ACC112 (cell line): Measurements from ENCODE around the gene PANK1.

Experiments used
- H2AFZ ChIP-seq: fragments of 200-600 bp; sonication (generic); one replicate; pipeline ENCODE4 v1.6.0; 2017; ENCODE audit warnings: antibody characterized with exemption, low read length; ENCODE audit not compliant: unreplicated experiment
- H3K27ac ChIP-seq: fragments of 200-600 bp; sonication (generic); 2 replicates; pipeline ENCODE4 v1.5.1; 2014; ENCODE audit warnings: low read depth, mild to moderate bottlenecking, antibody characterized with exemption, low read length, moderate library complexity
- H3K27me3 ChIP-seq: fragments of 200-600 bp; sonication (generic); 2 replicates; pipeline ENCODE4 v1.6.1; 2014; ENCODE audit warnings: mild to moderate bottlenecking, antibody characterized with exemption, low read length, moderate library complexity, mixed read lengths; ENCODE audit not compliant: insufficient read depth
- H3K36me3 ChIP-seq: fragments of 200-600 bp; sonication (generic); 2 replicates; pipeline ENCODE4 v1.6.1; 2016; ENCODE audit warnings: mild to moderate bottlenecking, antibody characterized with exemption, low read length, moderate library complexity, mixed read lengths; ENCODE audit not compliant: insufficient read depth
- H3K4me1 ChIP-seq: fragments of 200-600 bp; sonication (generic); one replicate; pipeline ENCODE4 v1.6.1; 2016; ENCODE audit warnings: low read length, mixed read lengths; ENCODE audit not compliant: insufficient read depth, unreplicated experiment, control insufficient read depth
- H3K4me3 ChIP-seq: fragments of 200-600 bp; sonication (generic); 2 replicates; pipeline ENCODE4 v1.5.1; 2014; ENCODE audit warnings: mild to moderate bottlenecking, low read depth, low read length
- H3K79me2 ChIP-seq: fragments of 200-600 bp; sonication (generic); one replicate; pipeline ENCODE4 v1.6.0; 2016; ENCODE audit warnings: low read length; ENCODE audit not compliant: control insufficient read depth, unreplicated experiment, insufficient read depth

The PANK1 gene

GRCh38 chr10:89576022-89576421 is 69.0 kb downstream of the PANK1 start:
- H3K79me2 ChIP-seq = no peaks in the 10 kb centered on the region
- no peak overlapping the region for H2AFZ ChIP-seq
- no peak overlapping the region for H3K27ac ChIP-seq
- no peaks in the 10 kb centered on the region for H3K27me3 ChIP-seq
- H3K36me3 ChIP-seq = no peaks in the 10 kb centered on the region
- no peak overlapping the region for H3K4me3 ChIP-seq
- peaks cover 13% of the 10 kb centered on the region for H3K4me1 ChIP-seq

DNA sequence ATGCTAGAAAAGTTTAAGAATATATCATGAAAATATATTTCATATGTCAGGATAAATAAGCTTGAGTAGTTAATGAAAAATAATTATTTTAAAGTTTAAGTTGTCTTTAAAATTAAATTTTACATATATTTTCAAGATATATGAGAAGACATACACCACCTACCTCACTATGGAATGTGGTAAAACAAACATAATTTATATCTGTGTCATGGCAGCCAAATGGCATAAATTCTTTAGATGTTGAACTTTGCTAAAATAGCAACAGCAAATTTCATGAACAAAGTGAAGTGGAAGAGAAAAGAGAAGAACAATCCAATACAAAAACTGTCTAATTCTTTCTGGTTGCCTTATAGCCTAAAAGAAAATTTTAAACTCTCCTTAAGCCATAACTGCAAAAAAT is 70.0 kb downstream of the PANK1 start:
- Histone ChIP-seq H3K79me2 (no peaks in the 10 kb centered on the region), H3K4me1 (peaks cover 13% of the 10 kb centered on the region), H3K27me3 (no peaks in the 10 kb centered on the region), H3K27ac (no peak overlapping the region), H3K4me3 (no peak overlapping the region), H2AFZ (no peak overlapping the region), H3K36me3 (no peaks in the 10 kb centered on the region)

- H3K36me3 ChIP-seq = no peaks in the 10 kb centered on the region
- no peaks in the 10 kb centered on the region for H3K27me3 ChIP-seq
- peaks cover 13% of the 10 kb centered on the region for H3K4me1 ChIP-seq
- H3K27ac ChIP-seq = no peak overlapping the region
- no peaks in the 10 kb centered on the region for H3K79me2 ChIP-seq
- H2AFZ ChIP-seq = no peak overlapping the region
- no peak overlapping the region for H3K4me3 ChIP-seq
Measured at GRCh38 chr10:89574368-89574767, 70.7 kb downstream of the PANK1 start.

DNA sequence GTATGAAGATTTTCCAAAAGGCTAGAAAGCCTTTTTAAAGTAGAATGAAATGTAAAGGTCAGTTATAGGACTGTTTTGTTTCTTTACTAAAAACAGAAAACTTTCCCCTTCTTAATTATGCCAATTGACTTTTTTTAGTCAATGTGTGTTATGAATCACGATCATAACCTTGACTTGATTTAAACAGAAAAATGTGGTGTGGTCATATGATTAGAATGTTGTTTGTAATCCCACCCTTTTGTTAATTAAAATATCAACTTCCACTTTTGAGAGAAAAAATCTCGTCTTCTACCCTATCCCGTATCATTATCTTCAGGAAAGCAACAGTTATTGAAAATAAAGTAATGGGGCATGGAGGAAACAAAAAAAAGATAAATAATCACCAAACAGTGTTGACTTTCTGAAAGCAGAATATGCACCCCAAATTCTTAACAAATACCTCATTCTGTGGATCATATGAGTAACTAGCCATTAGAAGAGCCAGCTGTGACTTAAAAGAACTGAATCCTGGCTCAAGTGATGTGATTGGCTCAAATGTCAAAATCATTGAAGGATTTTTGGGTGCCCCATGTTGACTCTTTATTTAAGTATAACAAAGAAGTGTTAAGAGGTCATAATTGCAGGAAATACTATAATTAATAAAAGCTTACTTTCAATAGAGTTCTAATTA is 77.3 kb downstream of the PANK1 start:
- H3K4me1 ChIP-seq = no peaks in the 10 kb centered on the region
- no peaks in the 10 kb centered on the region for H3K36me3 ChIP-seq
- no peaks in the 10 kb centered on the region for H3K79me2 ChIP-seq
- no peak overlapping the region for H2AFZ ChIP-seq
- H3K27ac ChIP-seq = no peak overlapping the region
- H3K27me3 ChIP-seq = no peaks in the 10 kb centered on the region
- H3K4me3 ChIP-seq = no peak overlapping the region

DNA sequence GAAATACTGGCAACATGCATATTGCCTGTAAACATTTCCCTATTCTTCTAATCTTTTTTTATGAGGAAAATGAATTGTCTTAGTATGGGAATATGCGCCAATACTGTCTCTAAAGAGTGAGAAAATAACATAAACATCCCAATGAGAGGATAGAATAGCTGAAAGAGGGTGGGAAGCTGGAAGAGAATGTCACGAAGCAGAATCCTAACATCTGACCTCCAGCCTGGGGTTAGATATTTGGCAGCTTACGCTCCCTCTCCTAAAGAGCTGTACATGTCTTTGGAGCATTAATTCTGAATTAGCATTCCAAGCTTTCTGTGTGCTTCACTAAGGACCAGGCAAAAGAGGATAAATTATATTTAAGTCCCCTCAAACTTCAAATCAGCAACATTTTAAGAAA is 78.0 kb downstream of the PANK1 start:
- Histone ChIP-seq H2AFZ (no peak overlapping the region), H3K27ac (no peak overlapping the region), H3K4me1 (no peaks in the 10 kb centered on the region), H3K79me2 (no peaks in the 10 kb centered on the region), H3K36me3 (no peaks in the 10 kb centered on the region), H3K4me3 (no peak overlapping the region), H3K27me3 (no peaks in the 10 kb centered on the region)

- no peaks in the 10 kb centered on the region for H3K4me1 ChIP-seq
- no peaks in the 10 kb centered on the region for H3K27me3 ChIP-seq
- H3K4me3 ChIP-seq = no peak overlapping the region
- no peak overlapping the region for H2AFZ ChIP-seq
- no peak overlapping the region for H3K27ac ChIP-seq
- H3K36me3 ChIP-seq = no peaks in the 10 kb centered on the region
- H3K79me2 ChIP-seq = no peaks in the 10 kb centered on the region
Measured at GRCh38 chr10:89566095-89566950, 78.7 kb downstream of the PANK1 start.

DNA sequence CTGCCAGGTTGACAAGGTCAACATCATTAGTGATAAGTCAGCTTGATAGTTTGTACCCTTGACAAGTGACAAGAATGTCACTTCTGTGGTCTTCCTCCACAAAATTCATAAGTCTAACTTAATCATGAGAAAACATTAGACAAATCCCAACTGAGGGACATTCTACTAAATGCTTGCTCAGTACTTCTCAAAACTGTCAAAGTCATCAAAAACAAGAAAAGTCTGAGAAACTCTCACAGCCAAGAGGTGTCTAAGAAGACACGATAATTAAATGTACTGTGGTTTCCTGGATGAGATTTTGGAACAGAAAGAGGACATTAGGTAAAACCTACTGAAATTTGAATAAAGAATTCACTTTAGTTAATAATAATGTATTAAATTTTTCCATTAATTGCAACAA is 79.9 kb downstream of the PANK1 start:
- Histone ChIP-seq H3K36me3 (no peaks in the 10 kb centered on the region), H3K27me3 (no peaks in the 10 kb centered on the region), H2AFZ (peak overlapping the region; percentile 17), H3K27ac (no peak overlapping the region), H3K4me1 (no peaks in the 10 kb centered on the region), H3K79me2 (no peaks in the 10 kb centered on the region), H3K4me3 (no peak overlapping the region)

GRCh38 chr10:89563861-89564478 is 81.1 kb downstream of the PANK1 start:
- H3K27me3 ChIP-seq = no peaks in the 10 kb centered on the region
- H3K4me1 ChIP-seq = no peaks in the 10 kb centered on the region
- H3K4me3 ChIP-seq = no peak overlapping the region
- H3K79me2 ChIP-seq = no peaks in the 10 kb centered on the region
- no peak overlapping the region for H3K27ac ChIP-seq
- H2AFZ ChIP-seq = no peak overlapping the region
- no peaks in the 10 kb centered on the region for H3K36me3 ChIP-seq

DNA sequence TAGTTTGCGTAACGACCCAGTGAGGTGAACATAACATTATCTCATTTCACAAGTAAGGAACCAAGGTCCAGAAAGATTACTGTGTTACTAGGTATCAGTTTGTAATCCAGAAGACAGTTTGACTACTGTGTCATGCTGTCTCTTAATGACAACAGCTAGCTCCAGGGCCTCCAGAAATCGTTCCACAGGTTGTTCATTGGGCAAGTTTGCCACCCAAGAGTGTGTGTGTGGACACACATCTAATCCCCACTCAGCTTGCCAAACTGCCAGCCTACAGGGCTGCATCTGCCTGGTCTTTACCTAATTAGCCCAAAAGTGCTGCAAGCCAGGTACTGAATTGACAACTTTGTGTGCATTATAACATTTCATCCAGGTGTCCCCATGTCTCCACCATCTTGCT is 81.7 kb downstream of the PANK1 start:
- H3K36me3 ChIP-seq = no peaks in the 10 kb centered on the region
- H3K4me3 ChIP-seq = no peak overlapping the region
- no peaks in the 10 kb centered on the region for H3K27me3 ChIP-seq
- no peak overlapping the region for H3K27ac ChIP-seq
- no peak overlapping the region for H2AFZ ChIP-seq
- H3K79me2 ChIP-seq = no peaks in the 10 kb centered on the region
- H3K4me1 ChIP-seq = no peaks in the 10 kb centered on the region

DNA sequence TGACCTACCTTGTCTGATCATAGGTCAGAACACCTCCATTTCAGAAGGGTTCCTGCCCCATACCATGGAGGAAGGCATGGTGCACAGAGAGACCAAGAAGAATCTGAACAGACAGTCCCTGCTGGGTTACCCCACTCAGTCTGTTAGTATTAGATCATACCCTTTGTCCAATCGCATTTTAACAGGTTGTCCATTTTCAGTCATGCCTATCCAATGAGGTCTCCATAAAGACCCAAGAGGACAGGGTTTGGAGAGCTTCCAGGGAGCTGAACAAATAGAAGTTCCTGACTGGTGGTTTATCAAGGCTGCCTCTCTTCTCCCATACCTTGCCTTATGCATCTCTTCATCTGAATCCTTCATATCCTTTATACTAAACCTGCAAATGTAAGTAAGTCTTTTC is 88.4 kb downstream of the PANK1 start:
- Histone ChIP-seq H3K4me3 (no peak overlapping the region), H3K79me2 (no peaks in the 10 kb centered on the region), H3K27me3 (no peaks in the 10 kb centered on the region), H3K36me3 (no peaks in the 10 kb centered on the region), H2AFZ (no peak overlapping the region), H3K27ac (no peak overlapping the region), H3K4me1 (peaks cover 21% of the 10 kb centered on the region)
